H1 (cell line): ENCODE results near the gene PIP5K1C. TPM values are rescaled to one million over a fixed set of nuclear protein-coding genes. Genes with fewer than 3 reads are reported as not detected.

ENCODE experiments used
- CTCF ChIA-PET: fragments of 300-600 bp; sonication (Branson Sonifier 250); formaldehyde crosslinking; loops from one replicate; lab custom pipeline; 2021; ENCODE audit not compliant: partially characterized antibody; lab: Charles Lee
- POLR2A ChIA-PET: fragments of 300-600 bp; sonication (Branson Sonifier 250); formaldehyde crosslinking; loops from one replicate; lab custom pipeline; 2021; ENCODE audit warnings: inconsistent platforms; ENCODE audit not compliant: partially characterized antibody; lab: Charles Lee
- DNase-seq, 2 experiments: peaks; one replicate each; pipeline versions ENCODE4 v3.0.0 to v3.0.0-alpha.2; 2010 to 2022; ENCODE audit warnings: low spot score in 2 of 2, low read depth in 1 of 2, mixed read lengths in 1 of 2
- FAIRE-seq: peaks from 2 replicates; lab custom pipeline; 2011; peaks lifted over from hg19 to GRCh38; lab: Jason Lieb, UNC
- H2AFZ ChIP-seq: 2 replicates; pipeline ENCODE4 v1.8.1; 2012; ENCODE audit warnings: low read length, inconsistent platforms
- H2AK5ac ChIP-seq: 2 replicates; pipeline ENCODE4 v1.6.1; 2013; ENCODE audit warnings: low read depth, low read length
- H2BK120ac ChIP-seq: replicated peaks from 2 replicates; pipeline ENCODE3; 2013; ENCODE audit warnings: low read depth, low read length, inconsistent platforms
- H2BK12ac ChIP-seq: 2 replicates; pipeline ENCODE4 v1.6.1; 2013; ENCODE audit warnings: low read depth, low read length
- H2BK15ac ChIP-seq: 2 replicates; pipeline ENCODE4 v1.6.1; 2013; ENCODE audit warnings: low read length
- H2BK20ac ChIP-seq: 2 replicates; pipeline ENCODE4 v1.6.1; 2013; ENCODE audit warnings: low read length
- H2BK5ac ChIP-seq: 2 replicates; pipeline ENCODE4 v1.6.1; 2013; ENCODE audit warnings: low read depth, low read length
- H3K14ac ChIP-seq: 2 replicates; pipeline ENCODE4 v1.6.1; 2013; ENCODE audit warnings: inconsistent platforms; ENCODE audit not compliant: insufficient read length
- H3K18ac ChIP-seq: 2 replicates; pipeline ENCODE4 v1.6.1; 2013; ENCODE audit warnings: low read length; ENCODE audit errors: extremely low read depth
- H3K23ac ChIP-seq: 2 replicates; pipeline ENCODE4 v1.6.1; 2013; ENCODE audit warnings: inconsistent platforms; ENCODE audit not compliant: insufficient read length
- H3K23me2 ChIP-seq: 2 replicates; pipeline ENCODE4 v1.6.1; 2013; ENCODE audit warnings: low read depth, low read length
- H3K27ac ChIP-seq: 2 replicates; pipeline ENCODE4 v1.6.1; 2011; ENCODE audit warnings: low read depth, low read length, inconsistent platforms
- H3K27me3 ChIP-seq, 4 experiments: replicated peaks in 1 of 4; 1 replicate in 1 of 4; 2 replicates in 3 of 4; pipeline versions ENCODE4 v1.6.1 to v1.8.1; 2011 to 2013; ENCODE audit warnings: low read length in 3 of 4, mild to moderate bottlenecking in 3 of 4, inconsistent platforms in 2 of 4, mixed read lengths in 2 of 4, moderate library complexity in 1 of 4; ENCODE audit not compliant: control insufficient read depth in 3 of 4, insufficient read depth in 3 of 4; ENCODE audit errors: extremely low read depth in 1 of 4
- H3K36me3 ChIP-seq, 4 experiments: 2 replicates each; pipeline versions ENCODE4 v1.6.1 to v1.8.1; 2011 to 2013; ENCODE audit warnings: mild to moderate bottlenecking in 4 of 4, low read length in 3 of 4, moderate library complexity in 2 of 4, control low read depth in 1 of 4, inconsistent platforms in 1 of 4; ENCODE audit not compliant: insufficient read depth in 4 of 4, control insufficient read depth in 2 of 4
- H3K4ac ChIP-seq: replicated peaks from 2 replicates; pipeline ENCODE3; 2013; ENCODE audit warnings: low read length, low read depth, mixed read lengths, inconsistent platforms; ENCODE audit not compliant: insufficient read length
- H3K4me1 ChIP-seq, 4 experiments: replicated peaks in 1 of 4; 1 replicate in 1 of 4; 2 replicates in 3 of 4; pipeline versions ENCODE4 v1.6.1 to v1.8.1; 2011 to 2013; ENCODE audit warnings: low read length in 3 of 4, inconsistent platforms in 2 of 4, mixed read lengths in 1 of 4; ENCODE audit not compliant: insufficient read depth in 4 of 4, control insufficient read depth in 3 of 4
- H3K4me2 ChIP-seq, 2 experiments: 2 replicates each; pipeline versions ENCODE4 v1.6.1 to v1.8.1; 2011 to 2013; ENCODE audit warnings: low read depth in 2 of 2, low read length in 2 of 2, control low read depth in 1 of 2, inconsistent platforms in 1 of 2, mild to moderate bottlenecking in 1 of 2; ENCODE audit not compliant: insufficient read depth in 1 of 2
- H3K4me3 ChIP-seq, 4 experiments: fragments of 200-600, 300-600 bp in 1 of 4; sonication (generic), shearing (Covaris generic), sonication (Bioruptor Twin) in 1 of 4; 2 replicates each; pipeline versions ENCODE4 v1.5.1 to v1.8.1; 2011 to 2016; ENCODE audit warnings: low read length in 4 of 4, low read depth in 3 of 4, control low read depth in 2 of 4, inconsistent platforms in 2 of 4, mild to moderate bottlenecking in 2 of 4, mixed read lengths in 1 of 4, moderate library complexity in 1 of 4; ENCODE audit not compliant: insufficient read depth in 2 of 4; ENCODE audit errors: extremely low read depth in 1 of 4
- H3K56ac ChIP-seq: replicated peaks from 2 replicates; pipeline ENCODE3; 2013; ENCODE audit warnings: low read depth, mild to moderate bottlenecking, mixed read lengths, low read length, inconsistent platforms; ENCODE audit not compliant: insufficient read length
- H3K79me1 ChIP-seq: 2 replicates; pipeline ENCODE4 v1.6.1; 2013; ENCODE audit warnings: low read depth, low read length, control low read depth
- H3K79me2 ChIP-seq, 2 experiments: 2 replicates each; pipeline versions ENCODE4 v1.6.1 to v1.8.1; 2012 to 2013; ENCODE audit warnings: low read length in 2 of 2, mild to moderate bottlenecking in 2 of 2, inconsistent platforms in 1 of 2; ENCODE audit not compliant: insufficient read depth in 2 of 2, control insufficient read depth in 1 of 2
- H3K9ac ChIP-seq, 4 experiments: replicated peaks in 1 of 4; 1 replicate in 1 of 4; 2 replicates in 3 of 4; pipeline versions ENCODE4 v1.6.1 to v1.8.1; 2011 to 2013; ENCODE audit warnings: low read depth in 3 of 4, low read length in 3 of 4, control low read depth in 2 of 4, mild to moderate bottlenecking in 2 of 4, moderate library complexity in 2 of 4, inconsistent platforms in 1 of 4; ENCODE audit errors: extremely low read depth in 1 of 4
- H3K9me3 ChIP-seq, 2 experiments: 2 replicates each; pipeline versions ENCODE4 v1.6.1 to v1.8.1; 2012 to 2013; ENCODE audit warnings: mild to moderate bottlenecking in 2 of 2, moderate library complexity in 2 of 2, control low read depth in 1 of 2, inconsistent platforms in 1 of 2, low read depth in 1 of 2, low read length in 1 of 2, mixed read lengths in 1 of 2; ENCODE audit not compliant: insufficient read depth in 2 of 2
- H4K20me1 ChIP-seq, 2 experiments: replicated peaks in 1 of 2; 2 replicates each; pipeline versions ENCODE3 to v1.8.1; 2011 to 2013; ENCODE audit warnings: inconsistent platforms in 2 of 2, low read length in 2 of 2, mild to moderate bottlenecking in 1 of 2; ENCODE audit not compliant: insufficient read depth in 2 of 2, control insufficient read depth in 1 of 2
- H4K5ac ChIP-seq: 2 replicates; pipeline ENCODE4 v1.6.1; 2013; ENCODE audit warnings: low read length, low read depth, mixed read lengths, inconsistent platforms; ENCODE audit not compliant: insufficient read length
- H4K8ac ChIP-seq: 2 replicates; pipeline ENCODE4 v1.8.0; 2013; ENCODE audit warnings: mild to moderate bottlenecking, moderate library complexity, low read length, inconsistent platforms; ENCODE audit not compliant: insufficient read depth; ENCODE audit errors: extremely low read depth
- H4K91ac ChIP-seq: replicated peaks from 2 replicates; pipeline ENCODE3; 2013; ENCODE audit warnings: low read length, mixed read lengths, inconsistent platforms; ENCODE audit not compliant: insufficient read length
- ATF3 ChIP-seq: IDR thresholded peaks from 2 replicates; pipeline ENCODE4 v1.6.1; 2011; ENCODE audit warnings: low read depth, mild to moderate bottlenecking, low read length; ENCODE audit not compliant: insufficient read depth
- CHD2 ChIP-seq: IDR thresholded peaks from 2 replicates; pipeline ENCODE4 v1.6.1; 2012; ENCODE audit warnings: low read length, improper control_type of control experiment
- EP300 ChIP-seq, 2 experiments: IDR thresholded peaks; 1 replicate in 1 of 2; 2 replicates in 1 of 2; pipeline ENCODE4 v1.6.1; 2011 to 2012; ENCODE audit warnings: low read depth in 2 of 2, low read length in 2 of 2, mild to moderate bottlenecking in 2 of 2, borderline replicate concordance in 1 of 2, inconsistent platforms in 1 of 2, moderate library complexity in 1 of 2
- FOSL1 ChIP-seq: IDR thresholded peaks from 2 replicates; pipeline ENCODE4 v1.6.1; 2011; ENCODE audit warnings: mild to moderate bottlenecking, low read depth, low read length, moderate library complexity; ENCODE audit not compliant: insufficient read depth
- HDAC6 ChIP-seq: IDR thresholded peaks from one replicate; pipeline ENCODE4 v1.7.1; 2012; ENCODE audit warnings: low read depth, mild to moderate bottlenecking, inconsistent platforms, low read length, moderate library complexity
- PHF8 ChIP-seq: fragments of 200-600 bp; sonication (generic); conservative IDR thresholded peaks from 2 replicates; pipeline ENCODE4 v1.7.1; 2012; ENCODE audit warnings: low read depth, mild to moderate bottlenecking, inconsistent platforms, low read length, moderate library complexity
- POLR2AphosphoS5 ChIP-seq: IDR thresholded peaks from 2 replicates; pipeline ENCODE4 v1.6.1; 2011; ENCODE audit warnings: low read depth, low read length
- RAD21 ChIP-seq, 2 experiments: IDR thresholded peaks in 1 of 2; conservative IDR thresholded peaks in 1 of 2; 2 replicates each; pipeline ENCODE4 v1.6.1; 2011; ENCODE audit warnings: low read depth in 2 of 2, low read length in 2 of 2, improper control_type of control experiment in 1 of 2, inconsistent platforms in 1 of 2, mild to moderate bottlenecking in 1 of 2, moderate library complexity in 1 of 2
- RFX5 ChIP-seq: IDR thresholded peaks from 2 replicates; pipeline ENCODE4 v1.6.1; 2011; ENCODE audit warnings: low read depth, low read length, improper control_type of control experiment, borderline replicate concordance
- SRF ChIP-seq: IDR thresholded peaks from 2 replicates; pipeline ENCODE4 v1.6.1; 2011; ENCODE audit warnings: mild to moderate bottlenecking, low read depth, low read length, moderate library complexity
- TAF7 ChIP-seq: optimal IDR thresholded peaks from 2 replicates; pipeline ENCODE3; 2011; ENCODE audit warnings: low read depth, mild to moderate bottlenecking, inconsistent platforms, low read length, moderate library complexity, borderline replicate concordance
- WGBS, 2 experiments: shearing (Covaris generic) in 1 of 2; methylation state at CpG; one replicate each; pipeline versions ENCODE4 v1.1.6 to v1.1.7; 2013 to 2015; ENCODE audit warnings: low lambda C conversion rate in 2 of 2, mixed read lengths in 2 of 2, inconsistent platforms in 1 of 2, low coverage in 1 of 2, missing lambda C conversion rate in 1 of 2; ENCODE audit not compliant: insufficient replicate concordance in 2 of 2, insufficient coverage in 1 of 2, insufficient read length in 1 of 2; ENCODE audit errors: extremely low coverage in 1 of 2, missing lambda C conversion rate in 1 of 2; 5-methylcytosine and 5-hydroxymethylcytosine counted together
- polyA plus RNA-seq, 7 experiments: library from polyadenylated mRNA; depleted of rRNA in 3 of 7; stranded (reverse) in 5 of 7; unstranded in 2 of 7; fragments of >200 nt in 5 of 7; fragments of 200-250 nt in 2 of 7; gene quantifications; 1 replicate in 5 of 7; 2 replicates in 1 of 7; 4 replicates in 1 of 7; pipeline versions ENCODE4 v1.2.1 to v1.2.3, GENCODE V29; 2011 to 2013; ENCODE audit warnings: missing spikeins in 2 of 7, mixed read lengths in 2 of 7
- total RNA-seq: library from RNA; stranded (reverse); fragmentation: NEBNext Ultra II Directional; extraction: Animal tissue kit (Norgen Biotek cat#: 25700); gene quantifications from 2 replicates; pipeline ENCODE4 v1.2.1, GENCODE V29; 2021
- TF ChIP-seq, protein P1 (sequence below): IDR thresholded peaks from 2 replicates; pipeline ENCODE4 v1.6.1; 2012; ENCODE audit warnings: inconsistent platforms

The PIP5K1C gene
- total and polyA plus RNA-seq, 2 of the 8 experiments (the other 6 are each of a cell fraction or from before 2014, with no cell fraction given): 10.6 to 32.9 TPM

- Histone ChIP-seq H2BK15ac (no peak overlapping the region), H3K4me1 (peaks cover 0 to 6% (median 2%) of the 10 kb centered on the region in 4 experiments; a peak in 4 of 7 replicates), H4K8ac (no peak overlapping the region; the same call in 1 of the 2 replicates), H2BK120ac (no peak overlapping the region), H3K23me2 (peaks cover 4% of the 10 kb centered on the region), H3K79me2 (peaks cover 9 to 24% of the 10 kb centered on the region in 2 experiments), H3K4ac (no peak overlapping the region), H2AK5ac (no peak overlapping the region), H3K14ac (no peak overlapping the region), H3K9ac (no peak overlapping the region), H3K23ac (no peak overlapping the region), H2AFZ (no peak overlapping the region), H4K5ac (no peak overlapping the region), H3K18ac (no peak overlapping the region), H3K4me2 (no peak overlapping the region), H4K20me1 (peaks cover 4 to 11% of the 10 kb centered on the region in 2 experiments), H3K4me3 (no peak overlapping the region), H3K79me1 (peaks cover 12% of the 10 kb centered on the region), H2BK12ac (no peak overlapping the region), H3K56ac (no peak overlapping the region), H2BK5ac (no peak overlapping the region), H3K36me3 (peaks cover 2 to 5% (median 3%) of the 10 kb centered on the region in 4 experiments; a peak in 4 of 8 replicates), H3K27ac (no peak overlapping the region), H3K27me3 (no peaks in the 10 kb centered on the region), H2BK20ac (no peak overlapping the region), H4K91ac (no peak overlapping the region), H3K9me3 (no peaks in the 10 kb centered on the region)
- DNase-seq (no peak), FAIRE-seq (no peak)
- CTCF ChIA-PET: interaction anchor here (1.1 to 2.5 kb wide), 4 partner anchors 9 to 97 kb away, joined by 3 to 13 read pairs (median 4); no protein-coding TSS in a partner anchor
- POLR2A ChIA-PET: no interaction called here
- WGBS, 2 experiments: 95% methylated on average over 32 of the region's 34 CpGs; no CpG with 5 or more reads in 1 of the 2 experiments
- TF ChIP-seq EP300 (IDR thresholded peaks at IDR 0.05; ENCODE audit: borderline replicate concordance in 1 of 2, low read depth in 2 of 2, low read length in 2 of 2): no peak
- TF ChIP-seq, protein P1, sequence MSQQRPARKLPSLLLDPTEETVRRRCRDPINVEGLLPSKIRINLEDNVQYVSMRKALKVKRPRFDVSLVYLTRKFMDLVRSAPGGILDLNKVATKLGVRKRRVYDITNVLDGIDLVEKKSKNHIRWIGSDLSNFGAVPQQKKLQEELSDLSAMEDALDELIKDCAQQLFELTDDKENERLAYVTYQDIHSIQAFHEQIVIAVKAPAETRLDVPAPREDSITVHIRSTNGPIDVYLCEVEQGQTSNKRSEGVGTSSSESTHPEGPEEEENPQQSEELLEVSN: no peak
- no peak for TF ChIP-seq SRF
- no peak for TF ChIP-seq ATF3
- no peak for TF ChIP-seq HDAC6
- no peak for TF ChIP-seq FOSL1
- no peak for TF ChIP-seq CHD2
- no peak for TF ChIP-seq RAD21 (IDR thresholded peaks at IDR 0.05 in 1 of 2, conservative IDR thresholded peaks at IDR 0.05 in 1 of 2; ENCODE audit: low read depth in 2 of 2, low read length in 2 of 2)
- no peak for TF ChIP-seq RFX5
- TF ChIP-seq TAF7: no peak
- TF ChIP-seq POLR2AphosphoS5: no peak
- no peak for TF ChIP-seq PHF8
Observed at GRCh38 chr19:3623716-3624115, 76.6 kb downstream of the PIP5K1C start.
